Osteoblast (primary cell): Measurements from ENCODE around the gene LRRTM4. TPM values are rescaled to one million over a fixed set of nuclear protein-coding genes. Genes with fewer than 3 reads are reported as not detected.

Experiments
- DNase-seq: peaks from one replicate; pipeline ENCODE4 v3.0.0; 2011; ENCODE audit warnings: low spot score, mixed read lengths; ENCODE audit not compliant: insufficient read length; ENCODE audit errors: missing footprints
- H2AFZ ChIP-seq: 2 replicates; pipeline ENCODE4 v1.6.0; 2011; ENCODE audit warnings: mild to moderate bottlenecking, low read length
- H3K27ac ChIP-seq: 2 replicates; pipeline ENCODE4 v1.5.1; 2011; ENCODE audit warnings: mild to moderate bottlenecking, low read depth, low read length, moderate library complexity
- H3K27me3 ChIP-seq: 2 replicates; pipeline ENCODE4 v1.6.0; 2012; ENCODE audit warnings: mild to moderate bottlenecking, control low read depth, inconsistent platforms, low read length, moderate library complexity; ENCODE audit not compliant: insufficient read depth
- H3K36me3 ChIP-seq: 2 replicates; pipeline ENCODE4 v1.5.1; 2011; ENCODE audit warnings: mild to moderate bottlenecking, low read length, control low read depth, moderate library complexity; ENCODE audit not compliant: insufficient read depth
- H3K4me1 ChIP-seq: 2 replicates; pipeline ENCODE4 v1.5.1; 2011; ENCODE audit warnings: mild to moderate bottlenecking, low read length, control low read depth, moderate library complexity; ENCODE audit not compliant: insufficient read depth
- H3K4me2 ChIP-seq: 2 replicates; pipeline ENCODE4 v1.6.0; 2011; ENCODE audit warnings: mild to moderate bottlenecking, low read length; ENCODE audit not compliant: insufficient read depth
- H3K4me3 ChIP-seq: fragments of 200-600 bp; sonication (generic); 3 replicates; pipeline ENCODE4 v1.5.1; 2012; ENCODE audit warnings: mild to moderate bottlenecking, low read length, inconsistent platforms; ENCODE audit not compliant: insufficient read depth
- H3K79me2 ChIP-seq: 2 replicates; pipeline ENCODE4 v1.6.0; 2012; ENCODE audit warnings: mild to moderate bottlenecking, low read length, control low read depth, inconsistent platforms; ENCODE audit not compliant: insufficient read depth
- H3K9me3 ChIP-seq: 2 replicates; pipeline ENCODE4 v1.5.1; 2011; ENCODE audit warnings: low read depth, low read length, control low read depth
- H4K20me1 ChIP-seq: 2 replicates; pipeline ENCODE4 v1.6.0; 2012; ENCODE audit warnings: mild to moderate bottlenecking, low read length, control low read depth; ENCODE audit not compliant: insufficient read depth
- CTCF ChIP-seq: IDR thresholded peaks from 2 replicates; pipeline ENCODE4 v1.5.1; 2011; ENCODE audit warnings: mild to moderate bottlenecking, low read depth, low read length, moderate library complexity; ENCODE audit errors: extremely low read depth
- total RNA-seq: library from RNA; depleted of rRNA; stranded (reverse); fragments of >200 nt; gene quantifications from 2 replicates; pipeline ENCODE4 v1.2.3, GENCODE V29; 2012

Gene LRRTM4
- total RNA-seq, 1 donor, result not detected

- no peaks in the 10 kb centered on the region for H3K79me2 ChIP-seq
- H2AFZ ChIP-seq, result no peak overlapping the region
- no peaks in the 10 kb centered on the region for H4K20me1 ChIP-seq
- peaks cover 4% of the 10 kb centered on the region for H3K9me3 ChIP-seq
- no peak for DNase-seq
- H3K36me3 ChIP-seq, result no peaks in the 10 kb centered on the region
- no peaks in the 10 kb centered on the region for H3K4me1 ChIP-seq
- no peak for TF ChIP-seq CTCF
- H3K4me2 ChIP-seq, result no peak overlapping the region
- no peak overlapping the region for H3K4me3 ChIP-seq
- H3K27ac ChIP-seq, result no peak overlapping the region
- H3K27me3 ChIP-seq, result no peaks in the 10 kb centered on the region
Observed at GRCh38 chr2:77309725-77310124, 212.5 kb downstream of the LRRTM4 start.

GRCh38 chr2:77301441-77301840, 220.7 kb downstream of the LRRTM4 start:
- no peak overlapping the region for H3K4me2 ChIP-seq
- no peak for TF ChIP-seq CTCF
- H3K36me3 ChIP-seq, result no peaks in the 10 kb centered on the region
- H2AFZ ChIP-seq, result no peak overlapping the region
- no peak for DNase-seq
- H3K4me3 ChIP-seq, result no peak overlapping the region
- H3K79me2 ChIP-seq, result no peaks in the 10 kb centered on the region
- H3K9me3 ChIP-seq, result no peaks in the 10 kb centered on the region
- H4K20me1 ChIP-seq, result no peaks in the 10 kb centered on the region
- H3K27ac ChIP-seq, result no peak overlapping the region
- H3K27me3 ChIP-seq, result no peaks in the 10 kb centered on the region
- no peaks in the 10 kb centered on the region for H3K4me1 ChIP-seq

GRCh38 chr2:77296791-77297190, 225.4 kb downstream of the LRRTM4 start:
- Histone ChIP-seq H3K4me1 (no peaks in the 10 kb centered on the region), H3K79me2 (no peaks in the 10 kb centered on the region), H3K36me3 (no peaks in the 10 kb centered on the region), H3K4me2 (no peak overlapping the region), H4K20me1 (no peaks in the 10 kb centered on the region), H2AFZ (no peak overlapping the region), H3K9me3 (peaks cover 2% of the 10 kb centered on the region), H3K27me3 (no peaks in the 10 kb centered on the region), H3K4me3 (no peak overlapping the region), H3K27ac (no peak overlapping the region)
- DNase-seq, result no peak
- no peak for TF ChIP-seq CTCF

- Histone ChIP-seq H3K79me2 (no peaks in the 10 kb centered on the region), H3K4me2 (no peak overlapping the region), H3K9me3 (peaks cover 2% of the 10 kb centered on the region), H3K36me3 (no peaks in the 10 kb centered on the region), H2AFZ (no peak overlapping the region), H3K27ac (no peak overlapping the region), H3K27me3 (no peaks in the 10 kb centered on the region), H4K20me1 (no peaks in the 10 kb centered on the region), H3K4me3 (no peak overlapping the region), H3K4me1 (no peaks in the 10 kb centered on the region)
- DNase-seq, result no peak
- no peak for TF ChIP-seq CTCF
Observed at GRCh38 chr2:77294474-77294873, 227.7 kb downstream of the LRRTM4 start.
